RWPE1 (cell line): ENCODE measurements around the gene EIF3A.

ENCODE experiments used
- CTCF ChIA-PET: fragments of 350-600 bp; sonication (Branson Sonifier 250); formaldehyde crosslinking; extraction: SDS; loops from one replicate; lab custom pipeline; 2021; lab: Yijun Ruan, JAX
- POLR2A ChIA-PET: fragments of 400-600 bp; formaldehyde crosslinking; extraction: SDS; loops from one replicate; lab custom pipeline; 2020; ENCODE audit warnings: antibody characterized with exemption; ENCODE audit not compliant: low non-redundant PET; lab: Yijun Ruan, JAX
- DNase-seq: peaks from one replicate; pipeline ENCODE4 v3.0.0; 2012; ENCODE audit warnings: low spot score
- H3K27ac ChIP-seq: fragments of 450-650 bp; 2 replicates; pipeline ENCODE4 v1.5.1; 2017
- CTCF ChIP-seq: fragments of 450-650 bp; conservative IDR thresholded peaks from 2 replicates; pipeline ENCODE4 v1.5.1; 2017; ENCODE audit warnings: low read depth, mild to moderate bottlenecking

The EIF3A gene, protein sequence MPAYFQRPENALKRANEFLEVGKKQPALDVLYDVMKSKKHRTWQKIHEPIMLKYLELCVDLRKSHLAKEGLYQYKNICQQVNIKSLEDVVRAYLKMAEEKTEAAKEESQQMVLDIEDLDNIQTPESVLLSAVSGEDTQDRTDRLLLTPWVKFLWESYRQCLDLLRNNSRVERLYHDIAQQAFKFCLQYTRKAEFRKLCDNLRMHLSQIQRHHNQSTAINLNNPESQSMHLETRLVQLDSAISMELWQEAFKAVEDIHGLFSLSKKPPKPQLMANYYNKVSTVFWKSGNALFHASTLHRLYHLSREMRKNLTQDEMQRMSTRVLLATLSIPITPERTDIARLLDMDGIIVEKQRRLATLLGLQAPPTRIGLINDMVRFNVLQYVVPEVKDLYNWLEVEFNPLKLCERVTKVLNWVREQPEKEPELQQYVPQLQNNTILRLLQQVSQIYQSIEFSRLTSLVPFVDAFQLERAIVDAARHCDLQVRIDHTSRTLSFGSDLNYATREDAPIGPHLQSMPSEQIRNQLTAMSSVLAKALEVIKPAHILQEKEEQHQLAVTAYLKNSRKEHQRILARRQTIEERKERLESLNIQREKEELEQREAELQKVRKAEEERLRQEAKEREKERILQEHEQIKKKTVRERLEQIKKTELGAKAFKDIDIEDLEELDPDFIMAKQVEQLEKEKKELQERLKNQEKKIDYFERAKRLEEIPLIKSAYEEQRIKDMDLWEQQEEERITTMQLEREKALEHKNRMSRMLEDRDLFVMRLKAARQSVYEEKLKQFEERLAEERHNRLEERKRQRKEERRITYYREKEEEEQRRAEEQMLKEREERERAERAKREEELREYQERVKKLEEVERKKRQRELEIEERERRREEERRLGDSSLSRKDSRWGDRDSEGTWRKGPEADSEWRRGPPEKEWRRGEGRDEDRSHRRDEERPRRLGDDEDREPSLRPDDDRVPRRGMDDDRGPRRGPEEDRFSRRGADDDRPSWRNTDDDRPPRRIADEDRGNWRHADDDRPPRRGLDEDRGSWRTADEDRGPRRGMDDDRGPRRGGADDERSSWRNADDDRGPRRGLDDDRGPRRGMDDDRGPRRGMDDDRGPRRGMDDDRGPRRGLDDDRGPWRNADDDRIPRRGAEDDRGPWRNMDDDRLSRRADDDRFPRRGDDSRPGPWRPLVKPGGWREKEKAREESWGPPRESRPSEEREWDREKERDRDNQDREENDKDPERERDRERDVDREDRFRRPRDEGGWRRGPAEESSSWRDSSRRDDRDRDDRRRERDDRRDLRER (N-terminal part only)

DNA sequence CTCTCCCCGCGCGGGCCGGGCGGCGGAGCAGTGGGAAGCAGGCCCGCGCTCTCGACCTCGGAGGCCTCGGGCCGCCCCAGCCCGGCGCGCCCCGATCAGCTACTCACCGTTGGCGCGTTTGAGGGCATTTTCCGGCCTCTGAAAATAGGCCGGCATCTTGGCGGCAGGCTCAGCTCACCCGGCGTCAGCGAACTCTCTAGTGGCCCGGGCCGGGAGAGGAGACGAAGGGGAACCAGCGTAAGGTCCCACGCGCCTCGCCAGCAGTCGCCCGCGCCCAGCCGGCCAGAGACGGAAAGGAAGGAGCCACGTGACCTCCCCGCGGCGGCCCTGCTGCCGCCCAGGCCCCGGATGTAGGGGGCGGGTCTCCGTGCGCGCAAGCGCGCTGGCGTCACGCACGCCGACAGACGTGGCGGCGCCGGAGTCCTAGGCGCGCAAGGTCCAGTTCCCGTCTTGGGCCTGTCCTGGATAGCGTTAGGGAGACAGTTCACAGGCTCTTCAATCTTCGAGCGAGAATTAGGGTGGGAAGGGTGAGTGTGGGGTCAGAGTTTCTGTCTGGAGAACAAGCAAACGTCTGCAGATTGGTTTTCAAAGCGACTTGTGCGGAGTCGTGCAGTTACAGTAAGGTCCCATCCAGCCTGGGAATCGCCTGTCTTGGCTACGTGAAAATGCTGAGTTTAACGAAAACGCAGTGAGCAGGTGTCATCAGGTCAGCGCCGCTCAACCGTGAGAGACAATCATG lies at the start of gene EIF3A:
Gene EIF3A, minus strand, starts transcription at position 297 of the 739 bp plus-strand sequence. Its CDS starts 141 bp downstream, at position 156.
- H3K27ac ChIP-seq, result peak within 1 kb of the TSS; percentile 90
- POLR2A ChIA-PET, result interaction anchor here (0.6 to 0.7 kb wide), 2 partner anchors 74 to 236 kb away, joined by 3 read pairs; no protein-coding TSS in a partner anchor
- CTCF ChIA-PET, result interaction anchor here (0.6 kb wide), 1 partner anchor 129 kb away, joined by 3 read pairs; no protein-coding TSS in a partner anchor

DNA sequence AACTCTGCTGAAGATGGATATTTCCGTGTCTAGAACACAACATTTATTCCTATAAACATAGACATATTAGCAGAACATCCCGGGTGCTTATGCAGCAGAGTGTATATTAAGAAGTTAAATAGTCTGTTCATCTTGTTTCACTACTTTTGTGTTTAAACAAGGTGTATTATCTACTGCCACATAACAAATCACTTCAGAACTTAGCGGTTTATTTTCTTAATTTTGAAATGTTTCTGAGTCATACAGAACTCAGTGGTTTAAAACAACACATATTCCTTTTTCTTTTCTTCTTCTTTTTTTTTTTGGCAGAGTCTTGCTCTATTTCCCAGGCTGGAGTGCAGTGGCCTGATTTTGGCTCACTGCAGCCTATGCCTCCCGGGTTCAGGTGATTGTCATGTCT lies 49.1 kb upstream of the EIF3A start:
- POLR2A ChIA-PET, result no interaction called here
- CTCF ChIA-PET, result interaction anchor here (0.6 kb wide), 2 partner anchors 30 to 76 kb away, joined by 3 to 4 read pairs; no protein-coding TSS in a partner anchor
- TF ChIP-seq CTCF, result no peak
- H3K27ac ChIP-seq, result no peak overlapping the region
- DNase-seq, result no peak

More for the DNA sequence above, at the start of gene EIF3A:
- DNase-seq, result peak; percentile 92
- TF ChIP-seq CTCF, result no peak

- TF ChIP-seq CTCF, result no peak
- ChIA-PET CTCF (no interaction called here), POLR2A (no interaction called here)
Observed at GRCh38 chr10:119125942-119126341, 45.3 kb upstream of the EIF3A start.

DNA sequence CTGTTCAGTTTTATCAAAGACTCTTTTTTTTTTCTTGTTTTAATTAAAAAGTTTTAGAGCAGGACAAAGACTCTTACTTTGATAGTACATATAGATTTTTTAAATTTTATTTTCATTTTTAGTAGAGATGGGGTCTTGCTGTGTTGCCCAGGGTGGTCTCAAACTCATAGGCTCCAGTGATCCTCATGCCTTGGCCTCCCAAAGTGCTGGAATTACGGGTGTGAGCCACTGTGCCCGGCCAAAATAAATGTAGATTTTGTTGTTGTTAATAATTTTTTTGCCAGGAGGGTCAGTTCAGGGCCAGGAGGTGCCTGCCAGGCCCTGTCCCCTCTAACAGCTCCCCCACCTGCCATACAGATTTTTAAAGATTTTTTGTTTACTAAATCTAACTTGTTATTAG lies 40.3 kb upstream of the EIF3A start:
- H3K27ac ChIP-seq, result no peak overlapping the region
- POLR2A ChIA-PET, result no interaction called here
- no peak for TF ChIP-seq CTCF
- CTCF ChIA-PET, result interaction anchor here (0.5 kb wide), 1 partner anchor 71 kb away, joined by 5 read pairs; no protein-coding TSS in a partner anchor
- DNase-seq, result no peak

More at GRCh38 chr10:119125942-119126341, 45.3 kb upstream of the EIF3A start:
- no peak for DNase-seq
- no peak overlapping the region for H3K27ac ChIP-seq

DNA sequence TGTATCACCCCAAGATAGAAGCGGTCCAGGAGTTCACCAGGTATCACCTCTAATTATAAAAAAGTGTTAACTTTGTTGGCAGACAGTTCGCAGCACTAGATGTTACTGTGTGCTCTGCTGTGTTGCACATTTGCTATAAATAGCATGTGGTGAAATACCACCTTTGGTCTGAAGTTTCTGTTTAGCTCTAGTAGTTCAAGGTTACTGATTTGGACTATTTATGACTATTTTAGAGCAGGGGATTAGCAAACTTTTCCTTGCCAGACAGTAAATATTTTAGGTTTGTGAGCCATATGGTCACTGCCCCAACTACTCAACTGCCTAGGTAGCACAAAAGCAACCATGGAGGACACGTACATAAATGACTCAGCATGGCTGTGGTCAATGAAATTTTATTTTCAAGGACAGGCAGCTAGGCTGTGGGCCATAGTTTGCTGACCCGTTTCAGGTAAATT lies 39.8 kb upstream of the EIF3A start:
- H3K27ac ChIP-seq, result no peak overlapping the region
- no peak for TF ChIP-seq CTCF
- DNase-seq, result no peak
- POLR2A ChIA-PET, result no interaction called here
- CTCF ChIA-PET, result interaction anchor here (0.5 kb wide), 1 partner anchor 71 kb away, joined by 5 read pairs; no protein-coding TSS in a partner anchor
